Ovary (tissue), 3 donors: ENCODE results near the gene MYO5B.

Experiments
- CTCF ChIP-seq, 3 donors: fragments of 450-650 bp in 2 of 3; fragments of 200-600 bp in 1 of 3; IDR thresholded peaks; one replicate each; pipeline versions ENCODE4 v1.5.1 to v1.8.0; 2016 to 2022; ENCODE audit warnings: antibody characterized with exemption in 3 of 3, mild to moderate bottlenecking in 1 of 3
- POLR2A ChIP-seq: fragments of 450-650 bp; IDR thresholded peaks from one replicate; pipeline ENCODE4 v1.6.1; 2017; ENCODE audit warnings: antibody characterized with exemption, mild to moderate bottlenecking, moderate library complexity
- donor health status: DM: no; HTN: no; CAD: no.

DNA sequence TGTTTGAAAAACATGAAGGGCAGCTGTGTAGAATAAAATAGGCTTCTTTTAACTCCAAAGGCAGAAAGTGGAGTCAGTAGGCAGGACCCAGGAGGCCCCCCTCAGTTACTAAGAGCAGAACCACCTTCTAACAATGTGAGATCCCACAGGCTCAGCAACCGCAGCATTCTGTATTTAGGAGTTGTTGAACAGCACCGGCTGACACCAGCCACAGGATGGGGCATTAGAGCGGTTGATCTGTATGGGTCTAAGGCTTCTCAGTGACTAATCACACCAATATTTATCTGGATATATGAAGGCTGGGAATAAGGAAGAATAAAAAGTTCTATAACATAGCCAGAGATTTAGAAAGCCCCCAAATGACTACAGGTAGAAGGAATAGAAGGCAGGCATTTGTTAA is 51.7 kb downstream of the MYO5B start:
- TF ChIP-seq CTCF (IDR thresholded peaks at IDR 0.05) (no peak), POLR2A (no peak)
